Type B pancreatic cell (in vitro differentiated cells): Measurements from ENCODE around the gene BAD. TPM values are rescaled to one million over a fixed set of nuclear protein-coding genes. Genes with fewer than 3 reads are reported as not detected.
"Not testable (repeated sequence)": the region's sequence is repeated elsewhere in the genome, so short reads cannot be mapped to it uniquely, and the experiment has no call there.

Experiments
- DNase-seq: peaks from one replicate; pipeline ENCODE4 v3.0.0; 2021; ENCODE audit warnings: mixed read lengths; ENCODE audit not compliant: unreplicated experiment; ENCODE audit errors: extremely low spot score
- H3K27ac Mint-ChIP-seq: 2 replicates; pipeline ENCODE4 v1.8.0; 2021; ENCODE audit warnings: mild to moderate bottlenecking, mixed read lengths
- H3K27me3 Mint-ChIP-seq: 2 replicates; pipeline ENCODE4 v1.8.0; 2021; ENCODE audit warnings: mixed read lengths
- H3K36me3 Mint-ChIP-seq: 2 replicates; pipeline ENCODE4 v1.8.0; 2021; ENCODE audit warnings: mixed read lengths
- H3K4me1 Mint-ChIP-seq: one replicate; pipeline ENCODE4 v1.8.0; 2021; ENCODE audit warnings: mixed read lengths; ENCODE audit not compliant: unreplicated experiment
- H3K4me3 Mint-ChIP-seq: 2 replicates; pipeline ENCODE4 v1.8.0; 2021; ENCODE audit warnings: mild to moderate bottlenecking, mixed read lengths
- H3K9me3 Mint-ChIP-seq: 2 replicates; pipeline ENCODE4 v1.8.0; 2021; ENCODE audit warnings: mixed read lengths
- total RNA-seq: library from RNA; stranded (reverse); gene quantifications from 2 replicates; pipeline ENCODE4 v1.2.1, GENCODE V29; 2021; ENCODE audit warnings: low replicate concordance
- TF ChIP-seq, protein P1 (sequence below): fragments of 200-600 bp; sonication (generic); conservative IDR thresholded peaks from 2 replicates; pipeline ENCODE4 v1.5.0; 2021; ENCODE audit warnings: antibody characterized with exemption, mild to moderate bottlenecking

BAD gene
- total RNA-seq, 1 donor from 2014 or later: 48.7 TPM

DNA sequence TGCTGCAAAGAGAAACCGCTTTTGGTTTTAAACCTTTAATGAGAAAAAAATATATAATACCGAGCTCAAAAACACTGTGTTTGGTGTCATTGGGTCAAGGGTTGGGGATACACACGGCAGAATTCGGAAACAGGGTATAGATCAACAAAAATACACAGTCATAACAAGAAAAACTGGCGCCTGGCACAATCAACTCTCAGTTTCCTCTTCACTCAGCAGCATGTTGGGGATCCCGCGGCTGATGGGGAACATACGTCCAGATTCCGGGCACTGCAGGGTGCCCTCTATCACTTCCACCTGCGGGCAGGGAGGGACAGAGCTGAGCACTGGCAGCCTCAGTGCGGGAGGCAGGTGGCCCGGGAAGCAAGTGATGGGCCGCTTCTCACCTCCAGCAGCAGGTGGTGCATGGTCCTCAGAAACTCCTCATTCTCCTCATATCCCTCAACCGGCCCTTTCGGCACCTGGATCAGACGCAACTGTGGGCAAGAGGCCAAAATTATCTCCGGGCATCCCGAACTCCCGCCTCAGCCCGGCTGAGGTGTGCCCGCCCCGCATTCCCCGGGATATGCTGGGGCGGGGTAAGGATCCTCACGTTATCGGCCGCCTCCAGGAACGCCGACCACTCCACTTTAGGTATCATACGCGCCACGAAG, 32.3 kb upstream of the BAD start:
- TF ChIP-seq, protein P1, sequence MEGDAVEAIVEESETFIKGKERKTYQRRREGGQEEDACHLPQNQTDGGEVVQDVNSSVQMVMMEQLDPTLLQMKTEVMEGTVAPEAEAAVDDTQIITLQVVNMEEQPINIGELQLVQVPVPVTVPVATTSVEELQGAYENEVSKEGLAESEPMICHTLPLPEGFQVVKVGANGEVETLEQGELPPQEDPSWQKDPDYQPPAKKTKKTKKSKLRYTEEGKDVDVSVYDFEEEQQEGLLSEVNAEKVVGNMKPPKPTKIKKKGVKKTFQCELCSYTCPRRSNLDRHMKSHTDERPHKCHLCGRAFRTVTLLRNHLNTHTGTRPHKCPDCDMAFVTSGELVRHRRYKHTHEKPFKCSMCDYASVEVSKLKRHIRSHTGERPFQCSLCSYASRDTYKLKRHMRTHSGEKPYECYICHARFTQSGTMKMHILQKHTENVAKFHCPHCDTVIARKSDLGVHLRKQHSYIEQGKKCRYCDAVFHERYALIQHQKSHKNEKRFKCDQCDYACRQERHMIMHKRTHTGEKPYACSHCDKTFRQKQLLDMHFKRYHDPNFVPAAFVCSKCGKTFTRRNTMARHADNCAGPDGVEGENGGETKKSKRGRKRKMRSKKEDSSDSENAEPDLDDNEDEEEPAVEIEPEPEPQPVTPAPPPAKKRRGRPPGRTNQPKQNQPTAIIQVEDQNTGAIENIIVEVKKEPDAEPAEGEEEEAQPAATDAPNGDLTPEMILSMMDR: no peak
- peaks cover 13% of the 10 kb centered on the region for H3K36me3 Mint-ChIP-seq
- no peak for DNase-seq
- peak overlapping the region; percentile 100 for H3K27ac Mint-ChIP-seq
- no peaks in the 10 kb centered on the region for H3K9me3 Mint-ChIP-seq
- H3K27me3 Mint-ChIP-seq: no peaks in the 10 kb centered on the region
- H3K4me1 Mint-ChIP-seq: peaks cover 20% of the 10 kb centered on the region
- H3K4me3 Mint-ChIP-seq: peak overlapping the region; percentile 97

DNA sequence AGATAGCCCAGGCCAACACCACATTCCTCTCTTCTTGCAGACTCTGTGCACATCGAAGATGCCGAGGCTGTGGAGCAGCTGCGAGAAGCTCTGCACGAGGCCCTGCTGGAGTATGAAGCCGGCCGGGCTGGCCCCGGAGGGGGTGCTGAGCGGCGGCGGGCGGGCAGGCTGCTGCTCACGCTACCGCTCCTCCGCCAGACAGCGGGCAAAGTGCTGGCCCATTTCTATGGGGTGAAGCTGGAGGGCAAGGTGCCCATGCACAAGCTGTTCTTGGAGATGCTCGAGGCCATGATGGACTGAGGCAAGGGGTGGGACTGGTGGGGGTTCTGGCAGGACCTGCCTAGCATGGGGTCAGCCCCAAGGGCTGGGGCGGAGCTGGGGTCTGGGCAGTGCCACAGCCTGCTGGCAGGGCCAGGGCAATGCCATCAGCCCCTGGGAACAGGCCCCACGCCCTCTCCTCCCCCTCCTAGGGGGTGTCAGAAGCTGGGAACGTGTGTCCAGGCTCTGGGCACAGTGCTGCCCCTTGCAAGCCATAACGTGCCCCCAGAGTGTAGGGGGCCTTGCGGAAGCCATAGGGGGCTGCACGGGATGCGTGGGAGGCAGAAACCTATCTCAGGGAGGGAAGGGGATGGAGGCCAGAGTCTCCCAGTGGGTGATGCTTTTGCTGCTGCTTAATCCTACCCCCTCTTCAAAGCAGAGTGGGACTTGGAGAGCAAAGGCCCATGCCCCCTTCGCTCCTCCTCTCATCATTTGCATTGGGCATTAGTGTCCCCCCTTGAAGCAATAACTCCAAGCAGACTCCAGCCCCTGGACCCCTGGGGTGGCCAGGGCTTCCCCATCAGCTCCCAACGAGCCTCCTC, 31.4 kb upstream of the BAD start:
- not testable (repeated sequence) for DNase-seq, H3K36me3 Mint-ChIP-seq, H3K9me3 Mint-ChIP-seq, H3K27me3 Mint-ChIP-seq
- Mint-ChIP-seq H3K4me1 (peaks cover 16% of the 10 kb centered on the region), H3K4me3 (peak overlapping the region; percentile 97), H3K27ac (peak overlapping the region; percentile 100)

DNA sequence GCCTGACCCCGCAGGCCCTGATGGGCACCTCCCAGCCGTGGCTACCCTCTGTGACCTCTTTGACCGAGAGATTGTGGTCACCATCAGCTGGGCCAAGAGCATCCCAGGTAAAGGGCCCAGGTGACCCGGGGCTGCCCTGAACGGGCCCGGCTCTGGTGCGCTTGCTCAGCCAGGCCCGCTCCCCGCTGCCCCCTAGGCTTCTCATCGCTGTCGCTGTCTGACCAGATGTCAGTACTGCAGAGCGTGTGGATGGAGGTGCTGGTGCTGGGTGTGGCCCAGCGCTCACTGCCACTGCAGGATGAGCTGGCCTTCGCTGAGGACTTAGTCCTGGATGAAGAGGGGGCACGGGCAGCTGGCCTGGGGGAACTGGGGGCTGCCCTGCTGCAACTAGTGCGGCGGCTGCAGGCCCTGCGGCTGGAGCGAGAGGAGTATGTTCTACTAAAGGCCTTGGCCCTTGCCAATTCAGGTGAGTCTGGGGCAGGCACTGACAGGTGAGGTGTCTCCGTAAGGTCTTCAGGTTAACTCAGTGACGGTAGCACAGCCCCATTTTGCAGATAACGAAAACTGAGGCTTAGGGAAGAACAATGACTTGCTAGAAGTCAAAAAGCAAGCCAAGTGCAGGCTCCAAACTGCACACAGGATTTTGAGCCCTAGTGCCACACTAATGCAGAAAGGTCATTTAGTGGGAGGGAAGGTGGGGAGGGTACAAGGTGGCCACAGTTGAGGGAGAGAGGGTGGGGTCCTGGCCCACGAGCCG, 30.5 kb upstream of the BAD start:
- DNase-seq: no peak
- Mint-ChIP-seq H3K27ac (peak overlapping the region; percentile 59), H3K9me3 (no peaks in the 10 kb centered on the region), H3K4me3 (peak overlapping the region; percentile 47), H3K27me3 (no peaks in the 10 kb centered on the region), H3K4me1 (peaks cover 16% of the 10 kb centered on the region), H3K36me3 (peaks cover 5% of the 10 kb centered on the region)
- TF ChIP-seq, protein P1: no peak

DNA sequence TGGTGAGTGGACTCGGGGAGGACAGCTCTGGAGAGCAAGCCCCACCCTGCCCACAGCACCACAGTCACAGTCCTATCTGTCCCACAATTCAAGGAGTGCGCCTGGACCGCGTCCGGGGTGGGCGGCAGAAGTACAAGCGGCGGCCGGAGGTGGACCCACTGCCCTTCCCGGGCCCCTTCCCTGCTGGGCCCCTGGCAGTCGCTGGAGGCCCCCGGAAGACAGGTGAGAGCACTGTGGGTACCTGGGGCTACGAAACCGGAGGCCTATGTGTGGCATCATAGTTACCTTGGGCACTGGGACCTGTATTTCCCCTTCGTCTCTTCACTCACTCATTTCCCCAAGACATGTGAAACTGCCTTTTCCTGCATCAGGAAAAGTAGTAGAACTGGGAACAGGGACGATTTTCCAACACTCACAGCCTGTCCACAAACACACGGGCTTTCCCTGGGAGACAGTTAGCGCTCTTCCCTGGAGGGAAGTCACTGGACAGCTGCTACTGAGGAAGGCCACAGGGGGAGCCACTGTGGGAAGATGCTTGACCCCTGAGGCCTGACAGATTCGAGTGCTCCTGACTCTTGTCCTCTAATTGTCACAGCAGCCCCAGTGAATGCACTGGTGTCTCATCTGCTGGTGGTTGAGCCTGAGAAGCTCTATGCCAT, 29.8 kb upstream of the BAD start:
- H3K27ac Mint-ChIP-seq: peak overlapping the region; percentile 59

DNA sequence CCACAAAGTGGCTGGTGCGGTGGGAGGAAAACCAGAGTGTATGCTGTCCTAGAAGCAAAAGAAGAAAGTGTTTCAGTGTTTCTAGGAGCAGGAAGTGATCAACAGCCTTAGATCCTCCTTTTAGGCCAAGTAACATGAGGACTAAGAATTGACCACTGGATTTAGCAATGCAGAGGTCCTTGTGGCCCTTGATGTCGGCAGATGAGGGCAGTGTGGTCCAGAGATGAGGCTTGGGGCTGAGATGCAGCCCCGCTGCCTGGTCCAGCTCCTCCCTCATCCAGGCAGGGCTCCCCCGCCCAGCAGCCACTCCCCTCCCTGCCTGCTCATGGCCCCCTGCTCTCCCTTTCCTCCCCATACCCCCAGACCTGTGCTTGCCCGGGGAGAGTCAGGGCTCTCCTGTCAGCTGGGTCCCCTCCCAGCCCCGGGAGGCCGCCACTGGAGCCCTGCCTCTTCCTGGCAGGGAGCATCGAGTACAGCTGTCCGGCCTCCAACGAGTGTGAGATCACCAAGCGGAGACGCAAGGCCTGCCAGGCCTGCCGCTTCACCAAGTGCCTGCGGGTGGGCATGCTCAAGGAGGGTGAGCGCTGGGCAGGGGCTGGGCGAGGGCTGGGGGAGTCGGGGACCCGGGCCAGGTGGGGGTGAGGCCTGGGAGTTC, 29.2 kb upstream of the BAD start:
- TF ChIP-seq, protein P1: no peak
- H3K27me3 Mint-ChIP-seq: no peaks in the 10 kb centered on the region
- no peak for DNase-seq
- peaks cover 5% of the 10 kb centered on the region for H3K36me3 Mint-ChIP-seq
- peak overlapping the region; percentile 81 for H3K27ac Mint-ChIP-seq
- peaks cover 10% of the 10 kb centered on the region for H3K4me1 Mint-ChIP-seq
- H3K4me3 Mint-ChIP-seq: peak overlapping the region; percentile 60
- no peaks in the 10 kb centered on the region for H3K9me3 Mint-ChIP-seq

More for the DNA sequence above, 29.8 kb upstream of the BAD start:
- H3K4me1 Mint-ChIP-seq: peaks cover 14% of the 10 kb centered on the region
- TF ChIP-seq, protein P1: peak; percentile 28
- peaks cover 5% of the 10 kb centered on the region for H3K36me3 Mint-ChIP-seq
- peak overlapping the region; percentile 44 for H3K4me3 Mint-ChIP-seq
- no peak for DNase-seq
- H3K27me3 Mint-ChIP-seq: no peaks in the 10 kb centered on the region
- no peaks in the 10 kb centered on the region for H3K9me3 Mint-ChIP-seq
